A673 (cell line): Measurements from ENCODE around the gene ATG7. TPM values are rescaled to one million over a fixed set of nuclear protein-coding genes. Genes with fewer than 3 reads are reported as not detected.

Experiments
- BruUV-seq: library from RNA; stranded (reverse); fragments of 400-500 nt; replicated peaks from 2 replicates; lab custom pipeline; 2021; lab: Mats Ljungman, UMichigan
- CTCF ChIA-PET: fragments of 300-600 bp; sonication (Branson Sonifier 250); formaldehyde crosslinking; loops from one replicate; lab custom pipeline; 2022; ENCODE audit warnings: antibody characterized with exemption; lab: Charles Lee
- POLR2A ChIA-PET: fragments of 300-600 bp; sonication (Branson Sonifier 250); formaldehyde crosslinking; loops from one replicate; lab custom pipeline; 2022; ENCODE audit warnings: antibody characterized with exemption; ENCODE audit not compliant: low non-redundant PET; lab: Charles Lee
- DNase-seq: peaks from one replicate; pipeline ENCODE4 v3.0.0-alpha.2; 2015; ENCODE audit warnings: low spot score
- H3K27ac ChIP-seq: fragments of 200-600 bp; sonication (generic); 2 replicates; pipeline ENCODE4 v1.5.1; 2016; ENCODE audit warnings: mixed run types, low read depth, mild to moderate bottlenecking, mixed read lengths, antibody characterized with exemption, low read length; ENCODE audit not compliant: poor library complexity, severe bottlenecking
- H3K27me3 ChIP-seq: fragments of 200-600 bp; sonication (generic); replicated peaks from 2 replicates; pipeline ENCODE4 v1.6.1; 2017; ENCODE audit warnings: mixed run types, low read depth, mild to moderate bottlenecking, mixed read lengths, antibody characterized with exemption, low read length; ENCODE audit not compliant: insufficient read depth, poor library complexity
- H3K36me3 ChIP-seq: fragments of 200-600 bp; sonication (generic); 2 replicates; pipeline ENCODE4 v1.6.1; 2016; ENCODE audit warnings: mixed run types, mild to moderate bottlenecking, mixed read lengths, antibody characterized with exemption, low read length; ENCODE audit not compliant: insufficient read depth, poor library complexity, severe bottlenecking
- H3K4me1 ChIP-seq: fragments of 200-600 bp; sonication (generic); 2 replicates; pipeline ENCODE4 v1.6.1; 2017; ENCODE audit warnings: mixed run types, mild to moderate bottlenecking, mixed read lengths, antibody characterized with exemption, low read length; ENCODE audit not compliant: insufficient read depth, poor library complexity, severe bottlenecking
- H3K4me3 ChIP-seq: fragments of 200-600 bp; sonication (generic); 2 replicates; pipeline ENCODE4 v1.5.1; 2016; ENCODE audit warnings: low read depth, mixed run types, mild to moderate bottlenecking, mixed read lengths, low read length; ENCODE audit not compliant: poor library complexity, severe bottlenecking
- H3K9me3 ChIP-seq: fragments of 200-600 bp; sonication (generic); 2 replicates; pipeline ENCODE4 v1.6.1; 2016; ENCODE audit warnings: mixed run types, low read depth, mild to moderate bottlenecking, mixed read lengths, antibody characterized with exemption, low read length; ENCODE audit not compliant: poor library complexity, severe bottlenecking
- EZH2 ChIP-seq: fragments of 200-600 bp; sonication (generic); IDR thresholded peaks from 2 replicates; pipeline ENCODE4 v1.6.1; 2017; ENCODE audit warnings: borderline replicate concordance, low read depth, mild to moderate bottlenecking, mixed read lengths, antibody characterized with exemption, low read length; ENCODE audit not compliant: poor library complexity, severe bottlenecking
- intact Hi-C: fragments of 100-400 bp; cut with micrococcal nuclease; formaldehyde crosslinking; loops from one replicate; pipeline ENCODE4 v1.10.0; 2022; ENCODE audit not compliant: unreplicated experiment
- total RNA-seq: library from RNA; stranded (reverse); gene quantifications from 2 replicates; pipeline ENCODE4 v1.2.3, GENCODE V29; 2021
- TF ChIP-seq, protein P1 (sequence below): fragments of 300-800, 200-600 bp; sonication (generic); conservative IDR thresholded peaks from 2 replicates; pipeline ENCODE4 v1.5.1; 2017; ENCODE audit warnings: low read depth, mild to moderate bottlenecking, antibody characterized with exemption, low read length, moderate library complexity, mixed read lengths

ATG7 gene
- total RNA-seq, 1 experiment from 2014 or later, result 30.9 TPM

DNA sequence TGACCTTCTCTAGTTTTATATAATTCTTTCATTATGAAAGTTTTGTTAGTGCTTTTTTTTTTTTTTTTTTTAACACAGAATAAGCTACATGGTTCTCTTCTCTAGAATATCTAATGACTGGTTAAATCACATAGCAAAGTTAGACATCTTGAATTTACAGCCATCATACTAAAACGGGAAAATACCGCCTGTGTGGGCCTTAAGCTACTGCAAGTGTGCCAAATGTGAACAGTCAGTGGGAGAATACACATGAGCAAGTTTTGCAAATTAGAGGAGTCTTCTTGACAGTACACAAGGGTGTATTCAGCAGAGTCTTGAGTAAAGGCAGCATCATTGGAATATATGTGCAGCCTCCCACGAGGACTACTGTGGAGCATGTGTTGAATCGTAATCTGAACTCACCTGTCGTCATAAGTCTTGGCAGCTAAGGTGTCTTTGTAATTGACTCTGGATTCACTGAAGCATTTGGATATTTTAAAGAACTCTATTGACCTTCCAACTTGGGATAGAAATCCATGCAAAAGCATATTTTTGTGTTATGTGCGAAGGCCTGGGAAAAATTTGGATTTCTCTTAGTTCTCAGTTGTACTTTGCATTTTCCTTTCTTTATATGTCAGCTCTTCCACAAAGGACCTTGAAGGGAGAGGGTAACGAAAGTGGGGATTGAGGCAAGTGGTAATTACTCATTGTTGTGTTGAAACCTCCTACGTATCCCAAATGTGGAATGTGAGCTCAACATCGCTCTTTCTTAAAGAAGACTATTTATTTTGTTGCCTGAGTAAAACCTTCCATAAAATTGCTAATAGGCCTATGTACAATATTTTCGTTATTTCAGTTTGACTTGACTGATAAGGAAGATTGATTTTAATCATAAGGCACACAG lies 117.4 kb downstream of the ATG7 start:
- intact Hi-C loops, result no loop called here

DNA sequence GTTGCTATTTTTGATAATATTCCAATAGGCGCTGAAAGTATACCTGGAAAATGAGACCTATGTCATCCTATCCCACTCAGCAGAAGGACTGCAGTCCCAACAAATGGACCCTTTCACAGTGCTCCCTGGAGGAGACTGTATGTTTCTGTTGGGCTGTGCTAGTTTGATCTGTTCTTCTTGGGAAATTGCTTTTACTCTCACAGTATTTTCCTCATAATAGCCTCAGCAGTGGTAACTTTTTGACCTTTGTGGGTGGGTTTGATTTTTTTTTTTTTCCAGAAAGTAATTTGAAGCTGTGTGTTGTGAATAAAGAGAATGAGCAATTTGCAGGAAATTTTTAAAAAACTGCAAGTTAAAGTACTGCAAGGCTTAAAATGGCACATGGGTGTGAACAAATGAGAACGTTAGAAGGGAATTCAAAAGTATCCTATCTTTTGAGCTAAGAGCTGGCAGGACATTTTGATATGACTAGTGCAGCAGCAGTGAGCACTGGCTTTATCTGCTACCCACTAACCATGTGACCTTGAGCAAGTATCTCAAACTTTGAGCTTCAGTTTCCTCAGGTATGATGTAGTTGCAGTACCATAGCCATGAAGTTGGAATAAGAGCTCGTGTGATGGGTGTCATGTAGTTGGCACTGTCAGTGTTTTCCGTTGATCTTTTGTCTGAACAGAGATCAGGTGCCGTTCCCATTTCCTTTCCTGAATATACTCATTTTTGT lies 118.4 kb downstream of the ATG7 start:
- H3K4me3 ChIP-seq, result no peak overlapping the region
- DNase-seq, result no peak
- POLR2A ChIA-PET, result no interaction called here
- H3K36me3 ChIP-seq, result no peaks in the 10 kb centered on the region
- no peaks in the 10 kb centered on the region for H3K27me3 ChIP-seq
- TF ChIP-seq EZH2, result no peak
- TF ChIP-seq, protein P1, sequence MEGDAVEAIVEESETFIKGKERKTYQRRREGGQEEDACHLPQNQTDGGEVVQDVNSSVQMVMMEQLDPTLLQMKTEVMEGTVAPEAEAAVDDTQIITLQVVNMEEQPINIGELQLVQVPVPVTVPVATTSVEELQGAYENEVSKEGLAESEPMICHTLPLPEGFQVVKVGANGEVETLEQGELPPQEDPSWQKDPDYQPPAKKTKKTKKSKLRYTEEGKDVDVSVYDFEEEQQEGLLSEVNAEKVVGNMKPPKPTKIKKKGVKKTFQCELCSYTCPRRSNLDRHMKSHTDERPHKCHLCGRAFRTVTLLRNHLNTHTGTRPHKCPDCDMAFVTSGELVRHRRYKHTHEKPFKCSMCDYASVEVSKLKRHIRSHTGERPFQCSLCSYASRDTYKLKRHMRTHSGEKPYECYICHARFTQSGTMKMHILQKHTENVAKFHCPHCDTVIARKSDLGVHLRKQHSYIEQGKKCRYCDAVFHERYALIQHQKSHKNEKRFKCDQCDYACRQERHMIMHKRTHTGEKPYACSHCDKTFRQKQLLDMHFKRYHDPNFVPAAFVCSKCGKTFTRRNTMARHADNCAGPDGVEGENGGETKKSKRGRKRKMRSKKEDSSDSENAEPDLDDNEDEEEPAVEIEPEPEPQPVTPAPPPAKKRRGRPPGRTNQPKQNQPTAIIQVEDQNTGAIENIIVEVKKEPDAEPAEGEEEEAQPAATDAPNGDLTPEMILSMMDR, result no peak
- CTCF ChIA-PET, result no interaction called here
- no TSS peak for BruUV-seq
- peaks cover 5% of the 10 kb centered on the region for H3K4me1 ChIP-seq
- H3K9me3 ChIP-seq, result no peaks in the 10 kb centered on the region
- no peak overlapping the region for H3K27ac ChIP-seq
- intact Hi-C loops, result no loop called here

More for the DNA sequence above, 117.4 kb downstream of the ATG7 start:
- no peak for DNase-seq
- peaks cover 5% of the 10 kb centered on the region for H3K4me1 ChIP-seq
- ChIA-PET CTCF (no interaction called here), POLR2A (interaction anchor here (0.6 kb wide), 2 partner anchors 55 to 831 kb away, joined by 3 to 11 read pairs; no protein-coding TSS in a partner anchor)
- no peak overlapping the region for H3K27ac ChIP-seq
- no peaks in the 10 kb centered on the region for H3K9me3 ChIP-seq
- H3K36me3 ChIP-seq, result no peaks in the 10 kb centered on the region
- no peaks in the 10 kb centered on the region for H3K27me3 ChIP-seq
- no TSS peak for BruUV-seq
- H3K4me3 ChIP-seq, result no peak overlapping the region
- TF ChIP-seq, protein P1, result no peak
- TF ChIP-seq EZH2, result no peak

DNA sequence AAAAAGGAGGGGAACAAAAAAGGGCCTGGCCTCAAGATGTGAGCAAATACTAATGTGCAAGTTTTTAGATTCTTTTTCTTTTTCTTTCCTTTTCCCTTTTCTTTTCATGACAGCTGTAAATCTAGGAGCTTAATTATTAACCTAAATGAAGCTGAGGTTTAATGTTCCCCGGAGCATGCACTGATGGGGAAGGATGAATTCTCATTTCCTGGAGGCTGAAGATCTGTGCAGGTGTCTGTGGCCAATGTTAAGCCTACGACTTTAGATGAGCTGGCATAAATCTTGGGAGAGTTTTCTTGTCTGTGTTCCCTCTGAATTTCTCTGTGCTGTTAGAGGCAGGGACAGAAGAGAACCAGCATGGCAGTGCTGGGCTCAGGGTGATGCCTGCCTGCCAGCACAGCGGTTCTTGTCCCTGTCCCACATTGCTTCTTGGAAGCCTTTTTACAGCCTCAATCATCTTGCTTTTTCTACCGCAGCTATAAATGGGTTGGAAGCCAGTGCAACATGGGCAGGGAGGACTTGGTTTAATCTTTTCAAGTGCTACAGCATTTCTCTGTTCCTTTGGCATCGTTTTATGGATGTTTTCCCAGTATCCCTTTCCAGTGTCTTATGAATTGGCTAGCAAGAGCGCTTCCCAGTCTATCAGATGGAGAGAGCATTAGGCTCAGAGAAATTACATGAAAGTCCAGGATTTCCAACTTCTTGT lies 119.1 kb downstream of the ATG7 start:
- POLR2A ChIA-PET, result no interaction called here
- Histone ChIP-seq H3K4me3 (no peak overlapping the region), H3K27me3 (no peaks in the 10 kb centered on the region), H3K9me3 (no peaks in the 10 kb centered on the region), H3K27ac (no peak overlapping the region), H3K36me3 (no peaks in the 10 kb centered on the region), H3K4me1 (peaks cover 5% of the 10 kb centered on the region)
- no peak for TF ChIP-seq EZH2
- TF ChIP-seq, protein P1, result no peak
- no peak for DNase-seq
- CTCF ChIA-PET, result no interaction called here
- BruUV-seq, result no TSS peak
- intact Hi-C loops, result no loop called here
